K562 (cell line): Measurements from ENCODE around the gene SAPCD1. TPM values are rescaled to one million over a fixed set of nuclear protein-coding genes. Genes with fewer than 3 reads are reported as not detected.
A peak's percentile ranks its signal among the peaks of the same experiment; 100 is the strongest.

ENCODE experiments used
- ARHGAP35 ChIP-seq: fragments of 450-650 bp; IDR thresholded peaks from 2 replicates; pipeline ENCODE4 v1.6.1; 2018; ENCODE audit not compliant: partially characterized antibody
- CBX3 ChIP-seq, 2 experiments: IDR thresholded peaks; 1 replicate in 1 of 2; 2 replicates in 1 of 2; pipeline ENCODE4 v1.6.1; 2012; ENCODE audit warnings: inconsistent platforms in 2 of 2, low read length in 2 of 2, borderline replicate concordance in 1 of 2, control low read depth in 1 of 2
- CC2D1A ChIP-seq: fragments of 450-650 bp; IDR thresholded peaks from 2 replicates; pipeline ENCODE4 v1.6.1; 2017; ENCODE audit warnings: mild to moderate bottlenecking
- CHD2 ChIP-seq: IDR thresholded peaks from 2 replicates; pipeline ENCODE4 v1.6.1; 2011; ENCODE audit warnings: low read depth, low read length
- DNMT1 ChIP-seq: fragments of 450-650 bp; IDR thresholded peaks from 2 replicates; pipeline ENCODE4 v1.6.1; 2016; ENCODE audit warnings: antibody characterized with exemption, mild to moderate bottlenecking
- E2F6 ChIP-seq, 2 experiments: IDR thresholded peaks; 2 replicates each; pipeline ENCODE4 v1.6.1; 2011; ENCODE audit warnings: borderline replicate concordance in 1 of 2, control low read depth in 1 of 2, low read depth in 1 of 2, low read length in 1 of 2, mild to moderate bottlenecking in 1 of 2, mixed read lengths in 1 of 2, moderate library complexity in 1 of 2; ENCODE audit not compliant: insufficient read depth in 1 of 2, insufficient read length in 1 of 2, poor library complexity in 1 of 2, severe bottlenecking in 1 of 2; ENCODE audit errors: extremely low read depth in 1 of 2
- ETV5 ChIP-seq: sonication (generic); formaldehyde crosslinking; IDR thresholded peaks from 2 replicates; pipeline ENCODE4 v1.4.0; 2020; ENCODE audit warnings: low read depth, mild to moderate bottlenecking, missing genetic modification reagents
- ETV6 ChIP-seq, 3 experiments: fragments of 150-350 bp in 1 of 3; sonication (generic) in 1 of 3; formaldehyde crosslinking in 1 of 3; IDR thresholded peaks; 2 replicates each; pipeline versions ENCODE4 v1.6.1 to v1.8.0; 2014 to 2022; ENCODE audit warnings: borderline replicate concordance in 2 of 3, low read depth in 2 of 3, antibody characterized with exemption in 1 of 3, low read length in 1 of 3, mild to moderate bottlenecking in 1 of 3, missing genetic modification reagents in 1 of 3
- FOXJ2 ChIP-seq: fragments of 200-800 bp; sonication (Bioruptor generic); IDR thresholded peaks from 2 replicates; pipeline ENCODE4 v1.6.1; 2016; ENCODE audit warnings: missing genetic modification characterization, missing compliant biosample characterization
- LARP7 ChIP-seq: fragments of 450-650 bp; IDR thresholded peaks from 2 replicates; pipeline ENCODE4 v1.6.1; 2016
- MAX ChIP-seq: sonication (generic); formaldehyde crosslinking; IDR thresholded peaks from 2 replicates; pipeline ENCODE4 v1.9.0; 2022; ENCODE audit warnings: mild to moderate bottlenecking, missing genetic modification reagents
- MCM7 ChIP-seq, 2 experiments: fragments of 450-650 bp; IDR thresholded peaks; 2 replicates each; pipeline ENCODE4 v1.6.1; 2016 to 2018
- RBM39 ChIP-seq: fragments of 200-400 bp; formaldehyde crosslinking; optimal IDR thresholded peaks from 2 replicates; pipeline ENCODE3; 2018; ENCODE audit warnings: low read depth, low read length
- SAP30 ChIP-seq: fragments of 200-600 bp; sonication (generic); IDR thresholded peaks from 2 replicates; pipeline ENCODE4 v1.6.1; 2012; ENCODE audit warnings: borderline replicate concordance, low read depth, mild to moderate bottlenecking, moderate library complexity, low read length, control low read depth, inconsistent platforms; ENCODE audit not compliant: insufficient read depth, poor library complexity, severe bottlenecking
- SMAD3 ChIP-seq: fragments of 450-650 bp; formaldehyde crosslinking; conservative IDR thresholded peaks from 2 replicates; pipeline ENCODE4 v1.4.0; 2020; ENCODE audit warnings: mild to moderate bottlenecking
- SMARCC2 ChIP-seq: fragments of 450-650 bp; IDR thresholded peaks from 2 replicates; pipeline ENCODE4 v1.6.1; 2017; ENCODE audit warnings: antibody characterized with exemption, moderate library complexity, mild to moderate bottlenecking, low read depth
- TAF7 ChIP-seq: fragments of 450-650 bp; IDR thresholded peaks from 2 replicates; pipeline ENCODE4 v1.6.1; 2016; ENCODE audit warnings: missing genetic modification characterization, missing compliant biosample characterization
- TBL1XR1 ChIP-seq, 2 experiments: IDR thresholded peaks; 2 replicates each; pipeline ENCODE4 v1.6.1; 2012; ENCODE audit warnings: improper control_type of control experiment in 2 of 2, low read length in 2 of 2, mild to moderate bottlenecking in 1 of 2
- USF1 ChIP-seq: sonication (generic); formaldehyde crosslinking; IDR thresholded peaks from 2 replicates; pipeline ENCODE4 v1.9.0; 2022; ENCODE audit warnings: mild to moderate bottlenecking, missing genetic modification reagents
- YY1 ChIP-seq, 3 experiments: IDR thresholded peaks; 2 replicates each; pipeline ENCODE4 v1.6.1; 2011; ENCODE audit warnings: low read length in 2 of 3, mild to moderate bottlenecking in 2 of 3, moderate library complexity in 2 of 3, borderline replicate concordance in 1 of 3, control low read depth in 1 of 3, low read depth in 1 of 3; ENCODE audit not compliant: insufficient read depth in 3 of 3, insufficient replicate concordance in 2 of 3, control insufficient read depth in 1 of 3, insufficient read length in 1 of 3; ENCODE audit errors: extremely low read depth in 1 of 3
- ZNF165 ChIP-seq: fragments of 250-450 bp; sonication (Bioruptor Pico); IDR thresholded peaks from 2 replicates; pipeline ENCODE4 v1.4.0; 2020; ENCODE audit warnings: borderline replicate concordance
- ZNF449 ChIP-seq: fragments of 250-450 bp; sonication (Bioruptor Pico); IDR thresholded peaks from 2 replicates; pipeline ENCODE4 v1.8.0; 2022; ENCODE audit warnings: moderate library complexity, mild to moderate bottlenecking, inconsistent platforms
- polyA plus RNA-seq, 8 experiments: library from polyadenylated mRNA; depleted of rRNA in 4 of 8; stranded (reverse) in 5 of 8; unstranded in 3 of 8; fragments of >200 nt; fragmentation: Nextera tagmentation in 2 of 8; fragmentation: Illumina TruSeq in 1 of 8; extraction: Ambion mirVana in 2 of 8; extraction: Trizol in 1 of 8; gene quantifications; 2 replicates each; pipeline versions ENCODE4 v1.2.1 to v1.2.3, GENCODE V29; 2011 to 2014; ENCODE audit warnings: inconsistent platforms in 1 of 8, missing spikeins in 1 of 8
- total RNA-seq, 7 experiments: library from RNA; depleted of rRNA in 6 of 7; stranded (reverse); fragments of >200 nt in 6 of 7; fragmentation: Illumina TruSeq in 2 of 7; extraction: Trizol in 2 of 7; gene quantifications; 2 replicates each; pipeline versions ENCODE4 v1.2.1 to v1.2.3, GENCODE V29; 2011 to 2021; ENCODE audit warnings: low replicate concordance in 1 of 7

Gene SAPCD1
- total and polyA plus RNA-seq, 9 of the 15 experiments (the other 6 are each of a cell fraction or from before 2014, with no cell fraction given) = 2.6 to 30.2 (median 7.4) TPM

- peak; percentile 56 for TF ChIP-seq SAP30
- TF ChIP-seq USF1 = peak; percentile 44; the same call in 1 of the 2 replicates
- TF ChIP-seq FOXJ2 (tag) = no peak
- TF ChIP-seq ETV5 = peak; percentile 99
- TF ChIP-seq ETV6 (IDR thresholded peaks at IDR 0.05; ENCODE audit: borderline replicate concordance in 1 of 2, low read depth in 2 of 2, low read length in 1 of 2) = 0 out of 4 replicates have a peak, but pooled peaks of 1 of the 2 experiments have one; percentile 34
- TF ChIP-seq ETV6 (CRISPR knock-in tag; IDR thresholded peaks at IDR 0.05; ENCODE audit: borderline replicate concordance) = no peak
- peak; percentile 81; the same call in 1 of the 2 replicates for TF ChIP-seq ZNF165 (CRISPR knock-in tag)
- peak; percentile 86 for TF ChIP-seq TAF7
- TF ChIP-seq TBL1XR1 (IDR thresholded peaks at IDR 0.05; ENCODE audit: low read length in 2 of 2) = peak; percentile 60 to 70; a peak in 3 of 4 replicates
- no peak for TF ChIP-seq MCM7 (IDR thresholded peaks at IDR 0.05)
- TF ChIP-seq CC2D1A = peak; percentile 72; the same call in 1 of the 2 replicates
- peak; percentile 96; the same call in 1 of the 2 replicates for TF ChIP-seq DNMT1
- TF ChIP-seq ZNF449 (CRISPR knock-in tag) = no peak
- TF ChIP-seq LARP7 = peak; percentile 99
- TF ChIP-seq CBX3 (IDR thresholded peaks at IDR 0.05; ENCODE audit: borderline replicate concordance in 1 of 2, low read length in 2 of 2) = peak in 1 of 2 experiments; percentile 41; a peak in 1 of 3 replicates
- peak; percentile 59 for TF ChIP-seq MAX (CRISPR knock-in tag)
- peak; percentile 20 for TF ChIP-seq RBM39
- no peak for TF ChIP-seq E2F6 (IDR thresholded peaks at IDR 0.05; ENCODE audit: borderline replicate concordance in 1 of 2, extremely low read depth in 1 of 2, insufficient read depth in 1 of 2, insufficient read length in 1 of 2, low read depth in 1 of 2, low read length in 1 of 2, poor library complexity in 1 of 2, severe bottlenecking in 1 of 2)
- TF ChIP-seq YY1 (IDR thresholded peaks at IDR 0.05; ENCODE audit: borderline replicate concordance in 1 of 3, control insufficient read depth in 1 of 3, extremely low read depth in 1 of 3, insufficient read depth in 3 of 3, insufficient read length in 1 of 3, insufficient replicate concordance in 2 of 3, low read depth in 1 of 3, low read length in 2 of 3) = peak in 1 of 3 experiments; percentile 84
- peak; percentile 68 for TF ChIP-seq CHD2
- TF ChIP-seq ARHGAP35 = peak; percentile 85
- peak; percentile 86 for TF ChIP-seq SMARCC2
- 0 out of 2 replicates have a peak, but pooled peaks have one; percentile 6 for TF ChIP-seq SMAD3
Observed at GRCh38 chr6:31734821-31735406, 27.5 kb upstream of the SAPCD1 start (continued).
